T-helper 22 cell (primary cell): ENCODE data around the gene MCEMP1.

ENCODE experiments used
- DNase-seq: peaks from one replicate; pipeline ENCODE4 v3.0.0-alpha.2; 2020; ENCODE audit warnings: low read depth

Gene MCEMP1

GRCh38 chr19:7729211-7729610 lies 52.3 kb downstream of the MCEMP1 start:
- DNase-seq = no peak
